Natural killer cell treated with Interleukin-12 subunit alpha and Interleukin-12 subunit beta and Interleukin-15 and Interleukin-18, amount 100 ng/mL, for 72 hours (primary cell): Measurements from ENCODE around the gene TAPBP. TPM values are rescaled to one million over a fixed set of nuclear protein-coding genes. Genes with fewer than 3 reads are reported as not detected.

Experiments used
- ATAC-seq, 2 donors: fragments of 150-1000 bp; cut with Tn5 transposase in 1 of 2; sonication (Bioruptor Pico), chemical (Tn5 transposase) in 1 of 2; 2 replicates each; pipeline ENCODE4 v1.10.0; 2021
- DNase-seq: peaks from one replicate; pipeline ENCODE4 v3.0.0; 2022; ENCODE audit warnings: low spot score
- H3K27ac Mint-ChIP-seq, 2 donors: 1 replicate in 1 of 2; 2 replicates in 1 of 2; pipeline ENCODE4 v1.8.0; 2022; ENCODE audit warnings: mixed read lengths in 2 of 2, mild to moderate bottlenecking in 1 of 2, moderate library complexity in 1 of 2
- H3K27me3 Mint-ChIP-seq, 2 donors: 1 replicate in 1 of 2; 2 replicates in 1 of 2; pipeline ENCODE4 v1.8.0; 2022; ENCODE audit warnings: mixed read lengths in 2 of 2
- H3K36me3 Mint-ChIP-seq: one replicate; pipeline ENCODE4 v1.8.0; 2022; ENCODE audit warnings: mixed read lengths
- H3K4me1 Mint-ChIP-seq, 2 donors: 1 replicate in 1 of 2; 2 replicates in 1 of 2; pipeline ENCODE4 v1.8.0; 2022; ENCODE audit warnings: low read depth in 2 of 2, mixed read lengths in 2 of 2, mild to moderate bottlenecking in 1 of 2
- H3K4me3 Mint-ChIP-seq: one replicate; pipeline ENCODE4 v1.8.0; 2022; ENCODE audit warnings: mixed read lengths
- H3K9me3 Mint-ChIP-seq: 2 replicates; pipeline ENCODE4 v1.8.0; 2022; ENCODE audit warnings: mixed read lengths
- total RNA-seq, 2 donors: library from RNA; stranded (reverse); gene quantifications; one replicate each; pipeline ENCODE4 v1.2.3, GENCODE V29; 2022

TAPBP gene
- total RNA-seq, 2 donors from 2014 or later = 243 to 346 TPM

DNA sequence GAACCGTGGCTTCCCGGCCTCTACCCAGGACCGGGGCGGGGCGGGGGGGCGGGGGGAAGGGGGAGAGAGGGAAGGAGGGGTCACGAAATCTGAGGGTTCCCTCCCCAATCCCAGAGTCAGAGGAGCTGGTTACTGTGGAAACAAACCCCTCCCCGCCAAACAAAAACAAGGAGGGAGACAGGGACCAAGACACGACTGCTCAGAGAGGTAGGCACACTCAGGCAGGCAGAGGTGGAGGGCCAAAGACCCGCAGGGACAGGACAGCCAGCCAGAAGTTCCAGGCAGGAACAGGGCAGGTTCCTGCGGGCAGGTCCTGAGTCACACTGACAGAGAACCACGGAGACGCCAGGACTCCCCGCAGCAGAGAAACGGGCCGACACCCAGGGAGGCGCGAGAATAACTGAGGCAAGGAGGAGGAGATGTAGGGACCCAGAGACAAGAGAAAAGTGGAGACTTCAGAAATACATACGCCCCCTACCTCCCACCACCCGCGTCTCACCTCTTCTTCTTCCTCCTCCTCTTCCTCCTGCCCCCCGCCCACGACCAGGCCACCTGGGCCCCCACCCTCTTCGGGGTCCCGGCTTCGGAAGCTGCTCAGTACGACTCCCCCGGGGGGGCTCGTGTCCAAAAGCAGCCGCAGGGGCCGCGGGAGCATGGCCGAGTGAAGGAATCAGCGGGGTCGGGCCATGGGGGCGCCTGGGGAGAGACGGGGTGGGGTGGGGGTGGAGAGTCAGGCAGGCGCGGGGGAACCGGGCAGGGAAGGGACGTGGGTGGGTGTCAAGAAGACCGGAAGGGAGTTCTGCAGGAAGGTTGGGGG is 15.7 kb downstream of the TAPBP start:
- DNase-seq (no peak), ATAC-seq (peak; percentile 5 to 21)
- Mint-ChIP-seq H3K9me3 (no peaks in the 10 kb centered on the region), H3K27me3 (no peaks in the 10 kb centered on the region), H3K36me3 (peaks cover 10% of the 10 kb centered on the region), H3K4me3 (peak overlapping the region; percentile 100), H3K27ac (peak overlapping the region; percentile 96 to 99), H3K4me1 (peaks cover 21 to 36% of the 10 kb centered on the region in 2 donors)

- H3K27ac Mint-ChIP-seq = peak overlapping the region; percentile 96 to 99
- peaks cover 21 to 36% of the 10 kb centered on the region in 2 donors for H3K4me1 Mint-ChIP-seq
- H3K9me3 Mint-ChIP-seq = no peaks in the 10 kb centered on the region
- DNase-seq = no peak
- H3K36me3 Mint-ChIP-seq = peaks cover 10% of the 10 kb centered on the region
- H3K27me3 Mint-ChIP-seq = no peaks in the 10 kb centered on the region
- ATAC-seq = no peak
- H3K4me3 Mint-ChIP-seq = peak overlapping the region; percentile 100
Measured at GRCh38 chr6:33297406-33297955, 16.4 kb downstream of the TAPBP start.

DNA sequence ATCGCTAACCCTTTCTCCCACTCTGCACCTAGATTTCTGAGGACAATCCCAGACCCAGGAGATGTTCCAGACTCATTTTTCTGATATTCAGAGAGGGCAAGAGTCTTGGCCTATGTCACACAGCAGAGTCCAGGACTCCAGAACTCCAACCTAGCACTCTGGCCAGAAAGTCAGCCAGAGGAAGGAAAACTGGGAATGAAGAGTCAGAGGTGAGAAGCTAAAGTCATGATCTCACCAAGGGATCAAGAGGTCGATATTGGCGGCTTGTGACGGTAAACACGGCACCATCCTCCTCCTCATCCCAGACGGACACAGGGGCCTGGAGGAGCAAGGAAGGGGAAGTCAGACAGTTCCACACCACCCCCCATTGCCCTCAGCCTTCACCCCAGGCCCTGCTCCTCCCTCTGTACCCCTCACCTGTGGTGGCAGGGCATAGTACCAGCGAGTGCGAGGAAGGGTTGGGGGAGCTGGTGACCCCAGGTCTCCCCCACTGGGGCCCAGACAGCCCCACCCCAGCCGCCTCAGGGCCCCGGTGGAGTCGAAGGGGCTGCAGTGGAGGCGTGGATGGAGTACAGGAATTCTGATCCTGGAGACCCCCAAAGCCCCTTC is 17.0 kb downstream of the TAPBP start:
- peaks cover 21 to 36% of the 10 kb centered on the region in 2 donors for H3K4me1 Mint-ChIP-seq
- H3K9me3 Mint-ChIP-seq = no peaks in the 10 kb centered on the region
- H3K4me3 Mint-ChIP-seq = peak overlapping the region; percentile 100
- H3K27me3 Mint-ChIP-seq = no peaks in the 10 kb centered on the region
- peak overlapping the region; percentile 96 to 99 for H3K27ac Mint-ChIP-seq
- no peak for DNase-seq
- H3K36me3 Mint-ChIP-seq = peaks cover 10% of the 10 kb centered on the region
- ATAC-seq = no peak

DNA sequence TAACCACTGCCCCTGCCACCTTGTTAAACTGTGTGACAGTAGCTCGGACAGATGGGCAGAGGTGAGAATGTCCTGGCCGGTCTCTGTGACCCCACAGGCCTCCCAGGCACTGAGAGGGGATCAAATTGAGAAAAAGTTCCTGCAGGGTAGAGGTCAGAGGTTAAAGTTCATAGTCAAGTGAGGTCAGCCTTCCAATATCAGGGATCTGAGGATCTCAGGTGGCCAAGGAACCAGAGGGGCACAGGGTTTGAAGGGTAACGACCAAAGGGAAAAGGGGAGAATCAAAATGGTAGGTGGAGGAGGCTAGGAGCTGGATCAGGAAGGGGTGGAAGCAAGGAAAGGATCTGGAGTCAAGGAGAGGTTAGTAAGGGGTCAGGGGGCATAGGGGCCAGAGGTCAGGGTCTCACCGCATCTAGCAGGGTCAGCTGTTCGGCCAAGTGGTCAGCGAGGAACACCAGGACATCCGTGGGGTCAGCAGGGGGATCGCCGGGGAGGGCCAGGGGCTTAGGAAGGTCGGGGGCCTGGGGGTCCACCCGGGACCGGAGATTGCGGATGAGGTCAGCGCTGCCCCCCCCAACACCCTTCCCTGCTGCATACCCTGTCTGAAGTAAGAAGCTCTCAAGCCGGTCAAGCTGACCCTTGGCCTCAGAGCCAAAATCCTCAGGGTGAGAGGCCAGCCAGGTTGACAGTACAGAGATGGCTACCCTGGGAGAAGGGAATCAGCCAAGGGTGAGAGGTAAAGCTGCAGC is 18.1 kb downstream of the TAPBP start:
- Mint-ChIP-seq H3K36me3 (peaks cover 13% of the 10 kb centered on the region), H3K4me3 (no peak overlapping the region), H3K27me3 (no peaks in the 10 kb centered on the region), H3K9me3 (no peaks in the 10 kb centered on the region), H3K27ac (peak overlapping the region; percentile 43 to 96), H3K4me1 (peaks cover 27 to 35% of the 10 kb centered on the region in 2 donors)
- ATAC-seq (no peak), DNase-seq (no peak)

DNA sequence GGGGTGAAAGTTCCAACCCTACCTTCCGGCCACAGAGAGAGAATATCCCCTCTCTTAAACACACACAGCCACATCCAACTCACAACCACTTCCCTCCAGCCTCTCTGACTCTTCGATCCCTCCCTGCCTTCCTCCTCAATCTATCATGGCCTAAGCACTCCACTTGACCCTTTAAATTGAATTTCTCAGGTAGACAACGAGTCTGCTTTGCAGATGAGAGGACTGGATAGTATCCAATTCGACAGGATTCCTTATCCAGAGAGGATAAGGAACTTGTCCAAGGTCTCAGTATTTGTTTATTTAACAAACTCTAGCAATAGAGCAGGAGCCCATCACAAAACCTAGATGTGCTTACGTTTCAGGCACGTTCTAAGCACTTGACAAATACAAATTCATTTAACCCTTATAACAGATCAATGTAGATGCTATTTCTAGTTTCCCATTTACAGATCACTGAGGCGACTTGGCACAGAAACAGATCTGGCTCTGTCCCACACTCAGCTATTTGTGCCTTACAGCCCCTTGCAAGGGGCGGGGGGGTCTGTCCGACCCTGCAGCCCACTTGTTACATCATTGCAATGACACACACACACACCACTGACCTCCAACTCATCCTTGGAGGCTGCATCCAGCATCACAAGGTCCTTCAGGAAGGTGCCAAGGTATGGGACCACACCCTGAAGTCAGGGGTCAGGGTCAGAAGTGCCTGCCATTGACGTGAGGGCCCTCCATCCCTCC is 19.6 kb downstream of the TAPBP start:
- Mint-ChIP-seq H3K4me1 (peaks cover 30 to 35% of the 10 kb centered on the region in 2 donors), H3K27me3 (no peaks in the 10 kb centered on the region), H3K36me3 (peaks cover 8% of the 10 kb centered on the region), H3K9me3 (no peaks in the 10 kb centered on the region), H3K27ac (peak overlapping the region in 1 of 2 donors; percentile 61), H3K4me3 (no peak overlapping the region)
- ATAC-seq = no peak
- DNase-seq = no peak

GRCh38 chr6:33292996-33293682 is 20.7 kb downstream of the TAPBP start:
- H3K9me3 Mint-ChIP-seq = no peaks in the 10 kb centered on the region
- H3K4me3 Mint-ChIP-seq = no peak overlapping the region
- peaks cover 26 to 37% of the 10 kb centered on the region in 2 donors for H3K4me1 Mint-ChIP-seq
- ATAC-seq (no peak), DNase-seq (no peak)
- H3K36me3 Mint-ChIP-seq = peaks cover 14% of the 10 kb centered on the region
- no peaks in the 10 kb centered on the region for H3K27me3 Mint-ChIP-seq
- peak overlapping the region in 1 of 2 donors; percentile 28 for H3K27ac Mint-ChIP-seq

DNA sequence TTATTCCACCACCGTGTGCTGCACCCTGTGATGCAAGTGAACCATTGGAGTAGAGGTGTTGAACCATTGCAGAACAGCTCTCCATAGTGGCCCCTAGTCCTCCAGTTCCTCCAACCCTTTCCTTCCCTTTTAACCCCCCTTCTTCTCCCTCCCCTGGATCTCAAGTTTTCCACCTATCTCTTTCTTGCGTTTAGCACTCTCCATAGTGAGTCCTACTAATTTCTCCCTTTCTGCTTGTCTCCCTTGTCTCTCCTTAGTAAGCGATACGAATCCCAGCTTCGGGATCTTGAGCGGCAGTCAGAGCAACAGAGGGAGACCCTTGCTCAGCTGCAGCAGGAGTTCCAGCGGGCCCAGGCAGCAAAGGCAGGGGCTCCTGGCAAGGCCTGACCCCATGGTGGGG is 23.4 kb downstream of the TAPBP start:
- Mint-ChIP-seq H3K4me3 (peak overlapping the region; percentile 93), H3K27ac (peak overlapping the region; percentile 77 to 92), H3K27me3 (no peaks in the 10 kb centered on the region), H3K36me3 (peaks cover 24% of the 10 kb centered on the region), H3K9me3 (no peaks in the 10 kb centered on the region), H3K4me1 (peaks cover 40 to 41% of the 10 kb centered on the region in 2 donors)
- DNase-seq (no peak), ATAC-seq (no peak)

DNA sequence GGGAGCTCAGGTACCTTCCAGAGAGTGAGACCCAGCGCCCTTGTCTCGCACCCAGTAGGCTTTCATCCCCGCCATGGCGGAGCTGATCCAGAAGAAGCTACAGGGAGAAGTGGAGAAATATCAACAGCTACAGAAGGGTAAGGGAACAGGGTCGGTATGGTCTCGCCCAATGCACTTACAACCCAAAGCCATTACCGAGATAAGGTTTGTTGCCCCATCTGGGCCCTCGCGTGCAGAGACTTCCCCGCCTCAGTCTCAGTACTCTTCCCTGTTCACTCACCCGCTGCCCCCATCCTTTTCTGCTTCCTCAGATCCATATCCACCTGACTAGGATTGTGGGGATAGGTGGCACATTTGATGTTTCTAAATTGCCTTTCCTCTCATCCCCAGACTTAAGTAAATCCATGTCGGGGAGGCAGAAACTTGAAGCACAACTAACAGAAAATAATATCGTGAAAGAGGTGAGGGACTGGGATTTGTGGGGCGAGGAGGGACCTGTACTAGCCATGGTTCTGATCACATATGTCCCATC is 24.0 kb downstream of the TAPBP start:
- ATAC-seq = peak in 1 of 2 donors; percentile 22

GRCh38 chr6:33288921-33289783 is 24.7 kb downstream of the TAPBP start, which contains the start of the genes PFDN6 and WDR46:
PFDN6 (plus strand) TSS chr6:33289601; CDS start chr6:33289857, 256 bp downstream.
WDR46 (minus strand) TSS chr6:33289239; CDS start chr6:33289170, 69 bp downstream.
- Mint-ChIP-seq H3K27me3 (no peaks in the 10 kb centered on the region), H3K27ac (peak within 1 kb of the TSS; percentile 77 to 92), H3K4me3 (peak within 1 kb of the TSS; percentile 93), H3K9me3 (no peaks in the 10 kb centered on the region), H3K4me1 (peaks cover 40 to 41% of the 10 kb centered on the region in 2 donors), H3K36me3 (peaks cover 24% of the 10 kb centered on the region)
- peak; percentile 87 for DNase-seq
- peak; percentile 97 to 98 for ATAC-seq

More for the DNA sequence above, 24.0 kb downstream of the TAPBP start:
- Mint-ChIP-seq H3K36me3 (peaks cover 24% of the 10 kb centered on the region), H3K4me3 (peak overlapping the region; percentile 93), H3K27ac (peak overlapping the region; percentile 77 to 92), H3K9me3 (no peaks in the 10 kb centered on the region), H3K4me1 (peaks cover 40 to 41% of the 10 kb centered on the region in 2 donors), H3K27me3 (no peaks in the 10 kb centered on the region)
- DNase-seq = no peak

- no peak for ATAC-seq
- no peak for DNase-seq
- no peaks in the 10 kb centered on the region for H3K27me3 Mint-ChIP-seq
- peaks cover 37 to 41% of the 10 kb centered on the region in 2 donors for H3K4me1 Mint-ChIP-seq
- H3K9me3 Mint-ChIP-seq = no peaks in the 10 kb centered on the region
- H3K4me3 Mint-ChIP-seq = peak overlapping the region; percentile 93
- peaks cover 24% of the 10 kb centered on the region for H3K36me3 Mint-ChIP-seq
- peak overlapping the region; percentile 77 to 92 for H3K27ac Mint-ChIP-seq
Measured at GRCh38 chr6:33288141-33288920, 25.5 kb downstream of the TAPBP start.
